ENCODE measurements around the gene MAGI1. TPM values are rescaled to one million over a fixed set of nuclear protein-coding genes. Genes with fewer than 3 reads are reported as not detected.

The MAGI1 gene
- total and polyA plus RNA-seq, 2 donors (not counting 1 experiment from before 2014, with no cell fraction given), result 0.10 to 0.22 TPM

DNA sequence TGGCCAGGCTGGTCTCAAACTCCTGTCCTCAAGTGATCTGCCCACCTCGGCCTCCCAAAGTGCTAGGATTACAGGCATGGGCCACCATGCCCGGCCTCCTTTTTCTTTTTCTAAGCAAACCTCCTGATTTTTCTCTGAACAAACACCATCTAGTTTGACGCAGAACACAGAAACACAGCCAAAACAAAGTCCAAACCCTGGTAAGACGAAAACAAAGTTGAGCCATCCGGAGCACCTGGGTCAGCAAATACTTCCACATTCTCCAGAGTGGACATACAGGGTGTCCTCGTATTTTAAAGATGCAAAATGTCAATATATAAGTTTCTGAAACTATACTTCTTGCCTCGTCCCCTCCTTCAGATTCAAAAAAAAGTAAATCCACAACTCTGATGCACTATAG lies 715.8 kb downstream of the MAGI1 start:
- no peak overlapping the region for H3K27ac ChIP-seq (ENCODE audit: low read length in 2 of 2)
- Mint-ChIP-seq H3K4me3 (no peak overlapping the region), H3K27ac (no peak overlapping the region), H3K27me3 (no peaks in the 10 kb centered on the region), H3K4me1 (no peaks in the 10 kb centered on the region), H3K9me3 (ENCODE audit: insufficient read depth) (peaks cover 8% of the 10 kb centered on the region)
- H3K4me3 ChIP-seq (ENCODE audit: control extremely low read depth in 1 of 5, extremely low read depth in 1 of 5, insufficient read depth in 1 of 5, low read depth in 2 of 5, low read length in 4 of 5), result no peak overlapping the region
- ChIA-PET CTCF (no interaction called here), POLR2A (no interaction called here)
- no peak overlapping the region for H3K9ac ChIP-seq (ENCODE audit: low read length)
- TF ChIP-seq, protein P1, sequence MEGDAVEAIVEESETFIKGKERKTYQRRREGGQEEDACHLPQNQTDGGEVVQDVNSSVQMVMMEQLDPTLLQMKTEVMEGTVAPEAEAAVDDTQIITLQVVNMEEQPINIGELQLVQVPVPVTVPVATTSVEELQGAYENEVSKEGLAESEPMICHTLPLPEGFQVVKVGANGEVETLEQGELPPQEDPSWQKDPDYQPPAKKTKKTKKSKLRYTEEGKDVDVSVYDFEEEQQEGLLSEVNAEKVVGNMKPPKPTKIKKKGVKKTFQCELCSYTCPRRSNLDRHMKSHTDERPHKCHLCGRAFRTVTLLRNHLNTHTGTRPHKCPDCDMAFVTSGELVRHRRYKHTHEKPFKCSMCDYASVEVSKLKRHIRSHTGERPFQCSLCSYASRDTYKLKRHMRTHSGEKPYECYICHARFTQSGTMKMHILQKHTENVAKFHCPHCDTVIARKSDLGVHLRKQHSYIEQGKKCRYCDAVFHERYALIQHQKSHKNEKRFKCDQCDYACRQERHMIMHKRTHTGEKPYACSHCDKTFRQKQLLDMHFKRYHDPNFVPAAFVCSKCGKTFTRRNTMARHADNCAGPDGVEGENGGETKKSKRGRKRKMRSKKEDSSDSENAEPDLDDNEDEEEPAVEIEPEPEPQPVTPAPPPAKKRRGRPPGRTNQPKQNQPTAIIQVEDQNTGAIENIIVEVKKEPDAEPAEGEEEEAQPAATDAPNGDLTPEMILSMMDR (IDR thresholded peaks at IDR 0.05), result no peak
- TF ChIP-seq EZH2 (IDR thresholded peaks at IDR 0.05; ENCODE audit: borderline replicate concordance, insufficient read depth, low read depth, low read length, poor library complexity, severe bottlenecking), result no peak
- H4K20me1 ChIP-seq (ENCODE audit: control insufficient read depth, insufficient read depth, low read length, poor library complexity, severe bottlenecking), result no peaks in the 10 kb centered on the region
- H3K4me1 ChIP-seq (ENCODE audit: control insufficient read depth in 2 of 2, insufficient read depth in 2 of 2, low read length in 2 of 2), result no peaks in the 10 kb centered on the region
- no peak overlapping the region for H3K4me2 ChIP-seq (replicated peaks; ENCODE audit: low read depth, low read length, poor library complexity, severe bottlenecking)
- WGBS (ENCODE audit: insufficient coverage), result 91% methylated on average over 5 of the region's 7 CpGs
- H3K27me3 ChIP-seq (replicated peaks in 1 of 4; ENCODE audit: control extremely low read depth in 1 of 4, control insufficient read depth in 3 of 4, insufficient read depth in 4 of 4, low read length in 3 of 4), result no peaks in the 10 kb centered on the region
- no peak for ATAC-seq (ENCODE audit: low read depth)
- no peaks in the 10 kb centered on the region for H3K36me3 ChIP-seq (replicated peaks in 1 of 2; ENCODE audit: control extremely low read depth in 1 of 2, control insufficient read depth in 1 of 2, extremely low read depth in 1 of 2, insufficient read depth in 2 of 2, low read length in 1 of 2)
- intact Hi-C loops (cut with micrococcal nuclease), result no loop called here
- no peaks in the 10 kb centered on the region for H3K79me2 ChIP-seq (ENCODE audit: control insufficient read depth, insufficient read depth, low read length)
- no peak for DNase-seq
- H3K9me3 ChIP-seq (ENCODE audit: control extremely low read depth in 1 of 3, control insufficient read depth in 2 of 3, insufficient read depth in 1 of 3, low read length in 2 of 3), result peaks cover 0 to 15% (median 0%) of the 10 kb centered on the region in 3 donors
- no peak overlapping the region for H2AFZ ChIP-seq (ENCODE audit: insufficient read depth, low read depth, low read length, poor library complexity, severe bottlenecking)

DNA sequence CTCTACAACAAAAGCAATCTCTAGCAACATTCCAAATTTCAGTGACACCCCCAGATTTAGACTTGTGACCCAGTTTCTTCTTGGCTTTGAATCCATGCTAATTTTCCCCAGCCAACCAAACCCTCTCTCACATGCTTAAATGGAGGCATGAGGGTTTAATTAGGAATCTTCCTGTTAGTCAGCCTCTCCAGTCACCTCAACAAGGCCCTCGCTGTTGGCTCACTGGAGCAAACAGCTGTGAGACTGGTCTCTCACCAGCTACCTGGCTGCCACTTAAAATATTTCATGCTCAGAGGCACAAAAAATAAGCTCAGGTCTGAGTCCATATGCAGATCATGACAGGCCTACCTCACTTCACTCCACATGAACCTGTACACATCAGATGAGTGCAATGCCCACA lies 720.5 kb downstream of the MAGI1 start:
- ChIA-PET POLR2A (no interaction called here), CTCF (no interaction called here)
- H3K36me3 ChIP-seq (replicated peaks in 1 of 2; ENCODE audit: control extremely low read depth in 1 of 2, control insufficient read depth in 1 of 2, extremely low read depth in 1 of 2, insufficient read depth in 2 of 2, low read length in 1 of 2), result no peaks in the 10 kb centered on the region
- H3K9me3 Mint-ChIP-seq (ENCODE audit: insufficient read depth), result peaks cover 6% of the 10 kb centered on the region
- no peaks in the 10 kb centered on the region for H3K79me2 ChIP-seq (ENCODE audit: control insufficient read depth, insufficient read depth, low read length)
- no peak overlapping the region for H3K27ac ChIP-seq (ENCODE audit: low read length in 2 of 2)
- no peaks in the 10 kb centered on the region for H3K27me3 Mint-ChIP-seq
- no peak overlapping the region for H3K4me3 ChIP-seq (ENCODE audit: control extremely low read depth in 1 of 5, extremely low read depth in 1 of 5, insufficient read depth in 1 of 5, low read depth in 2 of 5, low read length in 4 of 5)
- H2AFZ ChIP-seq (ENCODE audit: insufficient read depth, low read depth, low read length, poor library complexity, severe bottlenecking), result no peak overlapping the region
- no peaks in the 10 kb centered on the region for H4K20me1 ChIP-seq (ENCODE audit: control insufficient read depth, insufficient read depth, low read length, poor library complexity, severe bottlenecking)
- TF ChIP-seq, protein P1 (IDR thresholded peaks at IDR 0.05), result no peak
- no peak for TF ChIP-seq EZH2 (IDR thresholded peaks at IDR 0.05; ENCODE audit: borderline replicate concordance, insufficient read depth, low read depth, low read length, poor library complexity, severe bottlenecking)
- no peak overlapping the region for H3K4me2 ChIP-seq (replicated peaks; ENCODE audit: low read depth, low read length, poor library complexity, severe bottlenecking)
- DNase-seq, result no peak
- 75% methylated on average over 1 of the region's 1 CpG for WGBS (ENCODE audit: insufficient coverage)
- H3K9ac ChIP-seq (ENCODE audit: low read length), result no peak overlapping the region
- H3K27me3 ChIP-seq (replicated peaks in 1 of 4; ENCODE audit: control extremely low read depth in 1 of 4, control insufficient read depth in 3 of 4, insufficient read depth in 4 of 4, low read length in 3 of 4), result no peaks in the 10 kb centered on the region
- no peaks in the 10 kb centered on the region for H3K4me1 Mint-ChIP-seq
- no peak overlapping the region for H3K4me3 Mint-ChIP-seq
- no peaks in the 10 kb centered on the region for H3K4me1 ChIP-seq (ENCODE audit: control insufficient read depth in 2 of 2, insufficient read depth in 2 of 2, low read length in 2 of 2)
- intact Hi-C loops (cut with micrococcal nuclease), result no loop called here
- no peak overlapping the region for H3K27ac Mint-ChIP-seq
- peaks cover 0 to 15% (median 0%) of the 10 kb centered on the region in 3 donors for H3K9me3 ChIP-seq (ENCODE audit: control extremely low read depth in 1 of 3, control insufficient read depth in 2 of 3, insufficient read depth in 1 of 3, low read length in 2 of 3)
- ATAC-seq (ENCODE audit: low read depth), result no peak
